GM12865 (cell line): Measurements from ENCODE around the gene FAM98C.

Experiments
- DNase-seq: peaks from one replicate; pipeline ENCODE4 v3.0.0; 2010; ENCODE audit warnings: low read depth
- H3K4me3 ChIP-seq: 2 replicates; pipeline ENCODE4 v1.5.1; 2011; ENCODE audit warnings: mild to moderate bottlenecking, low read depth, low read length, control low read depth
- TF ChIP-seq, protein P1 (sequence below): IDR thresholded peaks from 2 replicates; pipeline ENCODE4 v1.5.1; 2011; ENCODE audit warnings: low read length, control low read depth, low read depth, inconsistent platforms; ENCODE audit not compliant: insufficient read depth; ENCODE audit errors: missing control alignments

The FAM98C gene

DNA sequence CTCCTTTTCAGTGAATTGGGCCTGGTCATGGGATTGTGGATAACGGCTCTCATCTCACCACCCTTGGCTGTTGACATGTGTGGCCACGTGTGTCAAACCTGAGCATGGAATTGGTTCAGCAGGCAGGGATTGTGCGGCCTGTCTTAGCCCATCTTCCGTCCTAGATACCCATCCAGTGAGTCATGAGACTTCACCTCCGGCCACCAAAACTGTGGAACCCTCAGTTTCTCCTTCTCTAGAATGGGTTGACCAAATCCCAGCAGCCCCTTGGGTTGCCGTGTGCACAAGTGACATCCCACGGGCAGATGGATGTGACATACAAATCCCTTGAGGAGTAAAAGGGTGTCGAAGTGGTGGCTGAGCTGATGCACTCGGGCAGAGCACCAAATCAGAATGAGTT is 21.8 kb upstream of the FAM98C start:
- TF ChIP-seq, protein P1, sequence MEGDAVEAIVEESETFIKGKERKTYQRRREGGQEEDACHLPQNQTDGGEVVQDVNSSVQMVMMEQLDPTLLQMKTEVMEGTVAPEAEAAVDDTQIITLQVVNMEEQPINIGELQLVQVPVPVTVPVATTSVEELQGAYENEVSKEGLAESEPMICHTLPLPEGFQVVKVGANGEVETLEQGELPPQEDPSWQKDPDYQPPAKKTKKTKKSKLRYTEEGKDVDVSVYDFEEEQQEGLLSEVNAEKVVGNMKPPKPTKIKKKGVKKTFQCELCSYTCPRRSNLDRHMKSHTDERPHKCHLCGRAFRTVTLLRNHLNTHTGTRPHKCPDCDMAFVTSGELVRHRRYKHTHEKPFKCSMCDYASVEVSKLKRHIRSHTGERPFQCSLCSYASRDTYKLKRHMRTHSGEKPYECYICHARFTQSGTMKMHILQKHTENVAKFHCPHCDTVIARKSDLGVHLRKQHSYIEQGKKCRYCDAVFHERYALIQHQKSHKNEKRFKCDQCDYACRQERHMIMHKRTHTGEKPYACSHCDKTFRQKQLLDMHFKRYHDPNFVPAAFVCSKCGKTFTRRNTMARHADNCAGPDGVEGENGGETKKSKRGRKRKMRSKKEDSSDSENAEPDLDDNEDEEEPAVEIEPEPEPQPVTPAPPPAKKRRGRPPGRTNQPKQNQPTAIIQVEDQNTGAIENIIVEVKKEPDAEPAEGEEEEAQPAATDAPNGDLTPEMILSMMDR: no peak
- DNase-seq: no peak
- no peak overlapping the region for H3K4me3 ChIP-seq

DNA sequence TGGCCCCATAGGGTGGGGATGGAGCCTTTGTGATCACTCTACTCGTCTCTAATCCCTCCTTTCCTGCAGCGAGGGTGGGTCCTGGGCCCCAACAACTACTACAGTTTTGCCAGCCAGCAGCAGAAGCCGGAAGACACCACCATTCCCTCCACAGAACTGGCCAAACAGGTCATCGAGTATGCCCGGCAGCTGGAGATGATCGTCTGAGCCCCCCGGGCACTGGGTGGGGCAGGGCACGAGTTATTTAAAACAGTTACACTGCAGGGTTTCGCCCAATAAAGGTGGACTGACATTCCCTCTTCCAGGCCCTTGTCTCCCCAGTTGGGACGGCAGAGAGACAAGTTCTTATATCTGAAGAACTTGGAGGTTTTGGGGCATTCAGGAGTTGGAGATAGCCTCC is 19.7 kb upstream of the FAM98C start:
- TF ChIP-seq, protein P1: no peak
- DNase-seq: no peak
- no peak overlapping the region for H3K4me3 ChIP-seq

DNA sequence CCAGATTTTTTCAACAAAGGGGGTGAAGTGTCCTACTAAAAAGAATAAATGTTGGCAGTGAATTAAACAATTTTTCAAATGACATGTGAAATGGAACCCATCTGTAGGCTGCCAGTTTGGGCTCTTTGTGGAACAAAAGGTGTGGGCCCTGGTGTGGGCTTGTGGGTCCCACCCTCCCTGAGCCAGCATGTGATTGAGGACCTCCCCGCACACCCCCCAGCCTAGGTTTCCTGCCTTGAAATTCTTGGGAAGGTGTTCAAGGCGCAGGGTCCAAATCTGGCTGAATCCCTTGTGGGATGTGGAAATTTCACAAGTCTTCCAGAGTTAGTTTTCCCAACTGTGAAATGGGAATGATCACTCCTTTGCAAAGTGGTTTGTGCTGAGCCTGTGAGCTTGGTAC is 19.1 kb upstream of the FAM98C start:
- no peak for DNase-seq
- TF ChIP-seq, protein P1: no peak
- no peak overlapping the region for H3K4me3 ChIP-seq

DNA sequence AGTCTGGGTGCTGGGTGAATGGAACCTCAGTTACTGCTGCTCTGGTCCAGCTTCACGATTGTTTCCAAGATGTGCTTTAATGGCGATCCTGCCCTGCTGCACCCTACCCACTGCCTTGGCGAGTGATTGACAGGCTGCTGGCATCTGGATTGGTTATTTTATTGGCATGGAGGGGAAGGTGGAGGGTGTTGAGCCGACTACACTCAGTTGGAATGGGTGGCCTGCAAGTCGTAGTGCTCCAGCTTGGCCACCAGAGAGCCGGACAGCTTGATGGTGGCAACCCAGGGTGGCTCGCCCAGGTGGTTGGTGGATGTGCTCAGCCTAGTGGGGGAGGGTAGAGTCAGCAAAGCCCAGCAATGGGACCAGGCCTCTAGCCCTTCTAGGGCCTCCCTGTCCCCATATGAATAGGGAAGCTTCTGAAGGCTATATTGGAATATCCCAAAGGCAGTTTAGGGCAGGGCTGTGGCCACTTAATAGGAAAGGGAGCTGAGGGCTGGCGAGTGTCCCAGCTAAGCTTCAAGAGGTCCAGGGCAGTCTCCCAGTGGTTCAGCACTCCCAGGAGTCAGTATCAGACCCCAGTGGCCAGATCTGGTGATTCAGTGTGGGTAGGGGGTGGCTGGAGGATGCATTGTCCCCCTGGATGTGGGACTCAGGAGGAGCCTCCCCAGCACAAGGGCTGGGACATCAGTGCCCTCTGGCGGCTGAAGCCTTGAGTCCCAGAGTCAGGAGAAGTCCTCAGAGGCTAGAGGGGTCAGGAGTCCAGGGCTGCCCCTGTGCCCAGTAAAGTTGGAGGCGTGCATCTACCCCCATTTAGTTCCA is 18.5 kb upstream of the FAM98C start:
- DNase-seq: no peak
- H3K4me3 ChIP-seq: no peak overlapping the region
- TF ChIP-seq, protein P1: no peak

DNA sequence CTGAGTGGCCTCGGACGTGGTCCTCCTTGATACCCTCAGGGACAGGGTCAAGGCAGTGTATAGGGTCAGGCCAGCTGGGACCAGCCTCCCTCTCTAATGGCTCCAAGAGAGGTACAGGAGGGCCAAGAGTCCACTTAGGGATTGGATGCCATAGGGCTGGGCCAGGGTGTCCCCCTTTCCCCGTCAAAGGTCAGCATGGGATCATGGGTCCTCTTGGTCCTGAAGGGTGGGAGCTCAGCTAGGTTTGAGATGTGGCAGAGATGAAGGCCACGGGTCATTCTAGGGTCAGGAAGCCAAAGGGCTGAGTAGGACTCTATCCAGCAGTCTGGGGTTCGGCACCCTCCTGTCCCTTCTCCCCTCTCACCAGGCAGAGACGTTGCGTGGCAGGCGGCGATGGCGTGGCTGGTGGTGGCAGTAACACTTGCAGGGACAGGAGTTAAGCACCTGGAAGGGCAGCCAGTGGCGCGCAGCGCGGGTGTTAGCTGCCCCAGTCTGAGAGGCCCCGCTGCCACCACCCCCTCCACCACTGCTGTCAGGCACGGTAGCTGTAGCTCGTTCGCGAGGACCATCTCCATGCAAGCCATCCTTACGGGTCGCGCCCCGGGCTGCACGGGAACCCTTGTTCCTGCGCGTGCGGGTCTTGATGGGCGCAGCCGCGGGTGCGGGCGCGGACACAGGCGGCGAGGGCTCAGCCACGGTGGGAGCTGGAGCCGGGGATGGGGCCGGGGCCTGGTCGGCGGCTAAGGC is 17.7 kb upstream of the FAM98C start:
- no peak overlapping the region for H3K4me3 ChIP-seq
- DNase-seq: no peak
- TF ChIP-seq, protein P1: no peak

DNA sequence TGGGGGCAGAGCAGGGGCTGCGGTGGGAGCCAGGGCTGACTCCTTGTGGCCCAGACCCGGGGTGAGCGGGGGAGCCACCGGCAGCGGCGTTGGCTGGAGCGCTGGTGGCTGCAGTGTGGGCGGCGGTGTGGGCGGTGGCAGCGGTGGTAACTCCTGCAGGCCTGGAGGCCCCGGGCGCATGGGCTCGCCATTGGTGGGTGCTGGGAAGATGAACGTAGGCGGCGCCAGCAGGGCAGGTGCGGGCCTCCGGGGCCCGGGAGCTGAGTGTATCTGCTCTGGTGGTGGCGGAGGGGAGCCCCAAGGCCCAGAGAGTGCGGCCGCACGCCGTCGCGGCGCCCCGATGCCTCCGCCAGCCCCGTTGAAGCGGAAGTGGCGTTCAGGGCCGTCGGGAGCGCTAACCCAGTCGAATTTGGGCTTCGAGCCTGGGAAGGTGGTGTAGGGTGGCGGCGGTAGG is 17.1 kb upstream of the FAM98C start:
- no peak overlapping the region for H3K4me3 ChIP-seq
- DNase-seq: no peak
- TF ChIP-seq, protein P1: no peak
